Stimulated activated CD4-positive, alpha-beta T cell treated with anti-CD3 and anti-CD28 coated beads, Interleukin-2, amount 100 ng/mL, for 24 hours (primary cell): ENCODE data around the gene SPEM2.
"Not testable (repeated sequence)": the region's sequence is repeated elsewhere in the genome, so short reads cannot be mapped to it uniquely, and the experiment has no call there.

Experiments used
- DNase-seq, 2 donors: peaks; one replicate each; pipeline ENCODE4 v3.0.0-alpha.2; 2020

The SPEM2 gene

GRCh38 chr17:7443499-7444485 lies 18.4 kb downstream of the SPEM2 start:
- no peak for DNase-seq

GRCh38 chr17:7444682-7445618 lies 19.5 kb downstream of the SPEM2 start, which contains the start of gene CHRNB1:
Gene CHRNB1 (plus strand): TSS chr17:7445061. CDS start chr17:7445128, 67 bp downstream.
- DNase-seq, result peak in 1 of 2 donors; percentile 25

- peak in 1 of 2 donors; percentile 33 for DNase-seq
Measured at GRCh38 chr17:7445619-7445968, 20.2 kb downstream of the SPEM2 start.

GRCh38 chr17:7448461-7448860 lies 23.0 kb downstream of the SPEM2 start:
- no peak for DNase-seq

DNA sequence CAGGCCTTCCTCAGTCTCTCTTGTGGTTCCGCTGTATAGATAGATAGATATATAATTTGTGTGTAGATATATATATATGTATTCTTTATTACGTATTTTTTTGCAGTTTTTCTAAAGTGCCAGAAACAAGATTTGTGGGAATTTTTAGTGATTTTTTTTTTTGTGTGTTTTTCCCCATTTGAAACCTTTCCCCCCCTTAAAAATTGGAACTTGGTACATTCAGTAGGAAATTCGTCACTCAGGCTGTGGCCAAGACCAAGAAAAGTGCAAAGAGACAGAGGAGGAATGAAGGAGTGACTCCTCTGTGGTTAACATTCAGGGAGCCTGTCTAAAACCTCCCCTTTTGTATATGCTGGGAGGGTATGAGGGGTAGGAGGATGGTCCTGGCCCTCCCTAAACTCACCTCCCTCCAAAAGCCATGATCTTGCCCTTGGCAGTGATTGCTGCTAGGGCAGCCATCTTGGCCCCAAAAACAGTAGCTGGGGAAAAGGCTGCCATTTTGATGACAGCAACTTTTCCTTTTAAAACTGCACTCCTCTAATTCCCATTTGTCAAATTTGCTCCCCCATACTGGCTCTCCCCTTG lies 34.6 kb downstream of the SPEM2 start:
- no peak for DNase-seq

DNA sequence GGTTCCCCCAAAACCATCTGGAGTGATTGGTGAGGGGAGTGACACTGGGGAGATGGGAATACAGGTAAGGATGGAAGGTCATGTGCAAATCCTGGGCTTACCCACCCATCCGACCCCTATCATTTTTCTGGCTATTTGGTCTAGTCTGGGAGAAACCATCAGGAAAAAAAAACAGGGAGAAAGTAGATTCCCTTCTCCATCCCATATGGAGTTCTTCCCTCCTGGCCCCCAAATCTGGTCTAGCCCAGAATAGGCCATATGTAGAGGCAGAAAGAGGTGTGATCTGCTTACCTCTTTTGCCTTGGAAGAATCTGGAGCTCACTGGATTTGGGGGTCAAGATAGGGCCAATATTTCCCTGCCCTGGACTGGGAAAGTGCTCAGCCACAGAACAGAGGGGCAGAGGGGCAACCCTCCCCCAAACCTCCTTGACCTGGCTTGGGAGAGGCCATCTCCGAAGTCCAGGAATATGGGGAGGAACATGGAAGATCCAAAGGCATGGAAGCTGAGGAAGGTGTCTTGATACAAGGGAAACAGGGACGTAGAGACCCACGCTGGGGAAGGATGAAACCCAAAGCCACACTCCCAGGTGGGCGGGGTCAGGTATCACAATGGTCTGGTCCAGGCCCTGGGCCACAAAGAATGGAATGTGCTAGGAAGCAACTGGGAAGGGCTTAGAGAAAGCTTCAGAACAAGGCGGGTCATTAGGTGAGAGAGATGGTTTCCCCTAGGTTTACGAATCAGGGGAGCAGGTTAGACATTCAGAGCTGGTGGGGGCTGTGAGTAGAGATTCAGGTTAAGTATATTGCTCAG lies 35.6 kb downstream of the SPEM2 start:
- no peak for DNase-seq

GRCh38 chr17:7462474-7463371 lies 37.3 kb downstream of the SPEM2 start:
- no peak for DNase-seq

GRCh38 chr17:7463372-7463846 lies 38.0 kb downstream of the SPEM2 start:
- DNase-seq, result no peak

GRCh38 chr17:7464081-7464480 lies 38.7 kb downstream of the SPEM2 start:
- no peak for DNase-seq

- no peak for DNase-seq
Measured at GRCh38 chr17:7465597-7466275, 40.3 kb downstream of the SPEM2 start.

DNA sequence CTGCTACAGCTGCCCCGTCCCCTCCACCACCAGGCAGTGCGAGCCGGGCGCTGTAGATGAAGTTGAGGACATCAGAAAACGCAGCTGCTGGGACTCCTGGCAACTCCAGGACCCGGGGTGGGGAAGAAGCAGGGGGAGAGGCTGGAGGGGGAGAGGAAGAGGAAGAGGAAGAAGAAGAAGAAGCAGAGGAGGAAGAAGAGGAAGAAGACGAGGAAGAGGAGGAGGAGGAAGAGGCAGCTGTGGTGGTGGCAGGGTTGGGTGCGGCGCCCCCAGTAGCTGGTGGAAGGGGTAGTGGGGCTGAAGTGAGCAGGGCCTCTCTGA lies 40.9 kb downstream of the SPEM2 start:
- no peak for DNase-seq

- DNase-seq, result no peak
Measured at GRCh38 chr17:7466639-7467341, 41.4 kb downstream of the SPEM2 start.

- no peak for DNase-seq
Measured at GRCh38 chr17:7467498-7467897, 42.1 kb downstream of the SPEM2 start.

DNA sequence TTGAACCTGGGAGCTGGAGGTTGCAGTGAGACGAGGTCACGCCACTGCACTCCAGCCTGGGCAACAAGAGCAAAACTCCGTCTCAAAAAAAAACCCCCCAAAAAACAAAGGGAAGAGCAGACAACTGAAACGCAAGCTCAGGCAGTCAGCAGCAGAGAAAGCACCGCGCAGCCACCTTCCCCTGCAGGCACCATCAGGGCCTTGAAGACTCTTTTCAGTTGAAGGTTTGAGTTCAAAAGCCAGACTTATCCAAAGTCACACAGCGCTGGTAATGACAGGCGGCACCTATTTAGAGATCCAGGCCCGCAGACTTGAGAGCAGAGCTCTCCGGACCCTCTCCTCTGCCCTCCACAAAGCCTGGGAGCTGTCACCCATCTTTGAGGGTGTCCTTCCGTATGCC lies 42.9 kb downstream of the SPEM2 start:
- no peak for DNase-seq

- DNase-seq, result no peak
Measured at GRCh38 chr17:7468804-7469389, 43.5 kb downstream of the SPEM2 start.

DNA sequence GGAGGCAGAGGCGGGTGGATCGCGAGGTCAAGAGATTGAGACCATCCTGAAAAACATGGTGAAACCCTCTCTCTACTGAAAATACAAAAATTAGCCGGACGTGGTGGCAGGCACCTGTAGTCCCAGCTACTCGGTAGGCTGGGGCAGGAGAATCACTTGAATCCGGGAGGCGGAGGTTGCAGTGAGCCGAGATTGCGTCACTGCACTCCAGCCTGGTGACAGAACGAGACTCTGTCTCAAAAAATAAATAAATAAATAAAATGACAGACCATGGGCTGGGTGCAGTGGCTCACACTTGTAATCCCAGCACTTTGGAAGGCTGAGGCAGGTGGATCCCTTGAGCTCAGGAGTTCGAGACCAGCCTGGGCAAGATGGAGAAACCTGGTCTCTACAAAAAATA lies 44.4 kb downstream of the SPEM2 start:
- not testable (repeated sequence) for DNase-seq

- not testable (repeated sequence) for DNase-seq
Measured at GRCh38 chr17:7470457-7470973, 45.1 kb downstream of the SPEM2 start.

GRCh38 chr17:7471729-7472128 lies 46.3 kb downstream of the SPEM2 start:
- no peak for DNase-seq

DNA sequence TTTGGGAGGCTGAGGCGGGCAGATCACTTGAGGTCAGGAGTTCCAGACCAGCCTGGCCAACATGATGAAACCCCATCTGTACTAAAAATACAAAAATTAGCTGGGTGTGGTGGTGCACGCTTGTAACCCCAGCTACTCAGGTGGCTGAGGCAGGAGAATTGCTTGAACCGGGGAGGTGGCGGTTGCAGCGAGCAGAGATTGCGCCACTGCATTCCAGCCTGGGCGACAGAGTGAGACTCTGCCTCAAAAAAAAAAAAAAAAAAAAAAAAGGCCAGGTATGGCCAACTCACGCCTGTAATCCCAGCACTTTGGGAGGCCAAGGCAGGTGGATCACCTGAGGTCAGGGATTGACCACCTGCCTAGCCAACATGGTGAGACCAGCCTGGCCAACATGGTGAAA lies 49.4 kb downstream of the SPEM2 start:
- not testable (repeated sequence) for DNase-seq
